ENCODE measurements around the gene ST7.
"Not testable (repeated sequence)": the region's sequence is repeated elsewhere in the genome, so short reads cannot be mapped to it uniquely, and the experiment has no call there.

The ST7 gene

GRCh38 chr7:117010375-117011133 is 57.3 kb downstream of the ST7 start:
- no peak for DNase-seq (ENCODE audit: low spot score)

- no peak for DNase-seq (ENCODE audit: low spot score)
Measured at GRCh38 chr7:117011419-117012260, 58.3 kb downstream of the ST7 start.

GRCh38 chr7:117012284-117012683 is 59.0 kb downstream of the ST7 start:
- DNase-seq (ENCODE audit: low spot score), result no peak

GRCh38 chr7:117012696-117013095 is 59.4 kb downstream of the ST7 start:
- no peak for DNase-seq (ENCODE audit: low spot score)

GRCh38 chr7:117014099-117014656 is 60.9 kb downstream of the ST7 start:
- no peak for DNase-seq (ENCODE audit: low spot score)

- DNase-seq (ENCODE audit: low spot score), result no peak
Measured at GRCh38 chr7:117014673-117015133, 61.4 kb downstream of the ST7 start.

- no peak for DNase-seq (ENCODE audit: low spot score)
Measured at GRCh38 chr7:117015258-117016184, 62.2 kb downstream of the ST7 start.

- DNase-seq (ENCODE audit: low spot score), result no peak
Measured at GRCh38 chr7:117017017-117017451, 63.7 kb downstream of the ST7 start.

- DNase-seq (ENCODE audit: low spot score), result no peak
Measured at GRCh38 chr7:117017702-117018266, 64.5 kb downstream of the ST7 start.

GRCh38 chr7:117018713-117019112 is 65.4 kb downstream of the ST7 start:
- no peak for DNase-seq (ENCODE audit: low spot score)

- no peak for DNase-seq (ENCODE audit: low spot score)
Measured at GRCh38 chr7:117019287-117019686, 66.0 kb downstream of the ST7 start.

GRCh38 chr7:117019786-117020590 is 66.7 kb downstream of the ST7 start:
- DNase-seq (ENCODE audit: low spot score), result peak; percentile 82

GRCh38 chr7:117020591-117020973 is 67.3 kb downstream of the ST7 start:
- DNase-seq (ENCODE audit: low spot score), result no peak

- no peak for DNase-seq (ENCODE audit: low spot score)
Measured at GRCh38 chr7:117021366-117021765, 68.1 kb downstream of the ST7 start.

- DNase-seq (ENCODE audit: low spot score), result no peak
Measured at GRCh38 chr7:117021986-117022385, 68.7 kb downstream of the ST7 start.

- DNase-seq (ENCODE audit: low spot score), result no peak
Measured at GRCh38 chr7:117023325-117023854, 70.1 kb downstream of the ST7 start.

- DNase-seq (ENCODE audit: low spot score), result no peak
Measured at GRCh38 chr7:117024811-117025210, 71.5 kb downstream of the ST7 start.

- DNase-seq (ENCODE audit: low spot score), result no peak
Measured at GRCh38 chr7:117025891-117026290, 72.6 kb downstream of the ST7 start.

GRCh38 chr7:117030346-117030745 is 77.0 kb downstream of the ST7 start:
- DNase-seq (ENCODE audit: low spot score), result not testable (repeated sequence)

- not testable (repeated sequence) for DNase-seq (ENCODE audit: low spot score)
Measured at GRCh38 chr7:117030793-117031192, 77.5 kb downstream of the ST7 start.
